Neural progenitor cell (in vitro differentiated cells): ENCODE data around the gene EXT2.

Source experiments
- EZH2 ChIP-seq: fragments of 200-600 bp; sonication (generic); IDR thresholded peaks from 2 replicates; pipeline ENCODE4 v1.6.1; 2017; ENCODE audit warnings: antibody characterized with exemption, mild to moderate bottlenecking, moderate library complexity
- EZH2phosphoT487 ChIP-seq: fragments of 200-600 bp; sonication (generic); IDR thresholded peaks from 2 replicates; pipeline ENCODE4 v1.6.1; 2017; ENCODE audit warnings: antibody characterized with exemption
- TF ChIP-seq, protein P1 (sequence below): fragments of 200-600 bp; sonication (generic); IDR thresholded peaks from 2 replicates; pipeline ENCODE4 v1.5.1; 2017; ENCODE audit warnings: antibody characterized with exemption, mild to moderate bottlenecking

DNA sequence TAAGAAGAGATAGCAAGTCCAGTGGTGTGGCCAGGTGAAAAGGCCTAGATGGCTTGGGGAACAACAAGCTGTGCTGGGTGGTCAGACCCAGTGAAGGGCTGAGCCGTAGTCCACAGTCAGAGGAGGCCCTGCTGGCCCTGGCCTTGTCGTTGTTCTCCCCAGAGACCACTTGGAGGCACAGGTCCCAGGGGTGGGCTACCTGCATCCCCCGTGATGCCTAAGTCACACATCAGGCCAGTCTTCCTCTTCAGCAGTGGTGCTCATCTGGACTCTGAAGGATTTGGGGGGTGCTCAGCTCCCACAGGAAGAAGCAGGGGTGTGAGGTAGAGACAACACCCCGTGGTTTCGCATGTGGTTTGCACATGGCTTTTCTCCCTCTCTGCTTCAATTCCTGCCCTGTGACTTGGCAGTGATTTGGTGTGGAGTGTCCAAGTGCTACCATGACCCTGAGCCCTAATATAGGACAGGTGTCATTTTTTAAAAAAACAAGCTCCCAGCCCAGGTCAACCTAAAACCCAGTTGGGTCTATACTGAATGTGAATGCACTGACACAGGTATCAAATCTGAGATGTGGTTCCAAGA lies 163.5 kb downstream of the EXT2 start:
- TF ChIP-seq, protein P1, sequence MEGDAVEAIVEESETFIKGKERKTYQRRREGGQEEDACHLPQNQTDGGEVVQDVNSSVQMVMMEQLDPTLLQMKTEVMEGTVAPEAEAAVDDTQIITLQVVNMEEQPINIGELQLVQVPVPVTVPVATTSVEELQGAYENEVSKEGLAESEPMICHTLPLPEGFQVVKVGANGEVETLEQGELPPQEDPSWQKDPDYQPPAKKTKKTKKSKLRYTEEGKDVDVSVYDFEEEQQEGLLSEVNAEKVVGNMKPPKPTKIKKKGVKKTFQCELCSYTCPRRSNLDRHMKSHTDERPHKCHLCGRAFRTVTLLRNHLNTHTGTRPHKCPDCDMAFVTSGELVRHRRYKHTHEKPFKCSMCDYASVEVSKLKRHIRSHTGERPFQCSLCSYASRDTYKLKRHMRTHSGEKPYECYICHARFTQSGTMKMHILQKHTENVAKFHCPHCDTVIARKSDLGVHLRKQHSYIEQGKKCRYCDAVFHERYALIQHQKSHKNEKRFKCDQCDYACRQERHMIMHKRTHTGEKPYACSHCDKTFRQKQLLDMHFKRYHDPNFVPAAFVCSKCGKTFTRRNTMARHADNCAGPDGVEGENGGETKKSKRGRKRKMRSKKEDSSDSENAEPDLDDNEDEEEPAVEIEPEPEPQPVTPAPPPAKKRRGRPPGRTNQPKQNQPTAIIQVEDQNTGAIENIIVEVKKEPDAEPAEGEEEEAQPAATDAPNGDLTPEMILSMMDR, result no peak
- no peak for TF ChIP-seq EZH2phosphoT487
- no peak for TF ChIP-seq EZH2
